Muscle layer of duodenum (tissue), 2 donors: ENCODE results near the gene CMTM8.

Experiments used
- H3K27ac ChIP-seq: one replicate; pipeline ENCODE4 v1.7.0; 2013; ENCODE audit warnings: mild to moderate bottlenecking, low read length
- H3K27me3 ChIP-seq: one replicate; pipeline ENCODE4 v1.7.0; 2013; ENCODE audit warnings: low read depth, mild to moderate bottlenecking, control low read depth, low read length
- H3K36me3 ChIP-seq, 2 donors: one replicate each; pipeline ENCODE4 v1.7.0; 2013; ENCODE audit warnings: low read length in 2 of 2, control low read depth in 1 of 2, mild to moderate bottlenecking in 1 of 2; ENCODE audit not compliant: insufficient read depth in 2 of 2, control insufficient read depth in 1 of 2
- H3K4me1 ChIP-seq, 2 donors: one replicate each; pipeline ENCODE4 v1.7.0; 2013; ENCODE audit warnings: low read length in 2 of 2, mild to moderate bottlenecking in 2 of 2, control low read depth in 1 of 2, moderate library complexity in 1 of 2; ENCODE audit not compliant: insufficient read depth in 2 of 2, control insufficient read depth in 1 of 2
- H3K4me3 ChIP-seq, 2 donors: one replicate each; pipeline ENCODE4 v1.7.0; 2013; ENCODE audit warnings: low read length in 2 of 2, low read depth in 1 of 2, mild to moderate bottlenecking in 1 of 2
- H3K9me3 ChIP-seq, 2 donors: one replicate each; pipeline ENCODE4 v1.7.0; 2013; ENCODE audit warnings: low read length in 2 of 2, control low read depth in 1 of 2, mild to moderate bottlenecking in 1 of 2; ENCODE audit not compliant: control insufficient read depth in 1 of 2
- donor health status: healthy.

CMTM8 gene

GRCh38 chr3:32391643-32392535 is 153.4 kb downstream of the CMTM8 start, which contains the start of gene CMTM7:
Gene CMTM7 (plus strand): TSS chr3:32391853. CDS start chr3:32391907, 54 bp downstream.
- Histone ChIP-seq H3K9me3 (no peaks in the 10 kb centered on the region), H3K4me3 (peak within 1 kb of the TSS; percentile 45 to 78), H3K4me1 (peaks cover 0 to 4% of the 10 kb centered on the region in 2 donors), H3K27me3 (no peaks in the 10 kb centered on the region), H3K36me3 (no peaks in the 10 kb centered on the region), H3K27ac (peak within 1 kb of the TSS; percentile 66)

GRCh38 chr3:32392536-32393302 is 154.2 kb downstream of the CMTM8 start:
- H3K27ac ChIP-seq = peak overlapping the region; percentile 66
- H3K4me3 ChIP-seq = peak overlapping the region; percentile 45 to 78
- peaks cover 0 to 4% of the 10 kb centered on the region in 2 donors for H3K4me1 ChIP-seq
- no peaks in the 10 kb centered on the region for H3K27me3 ChIP-seq
- no peaks in the 10 kb centered on the region for H3K9me3 ChIP-seq
- H3K36me3 ChIP-seq = no peaks in the 10 kb centered on the region

GRCh38 chr3:32395496-32395895 is 157.0 kb downstream of the CMTM8 start:
- peaks cover 0 to 8% of the 10 kb centered on the region in 2 donors for H3K4me1 ChIP-seq
- H3K36me3 ChIP-seq = no peaks in the 10 kb centered on the region
- H3K4me3 ChIP-seq = no peak overlapping the region
- H3K27ac ChIP-seq = no peak overlapping the region
- H3K9me3 ChIP-seq = no peaks in the 10 kb centered on the region
- no peaks in the 10 kb centered on the region for H3K27me3 ChIP-seq

GRCh38 chr3:32397941-32398340 is 159.5 kb downstream of the CMTM8 start:
- no peak overlapping the region for H3K4me3 ChIP-seq
- H3K27ac ChIP-seq = no peak overlapping the region
- H3K36me3 ChIP-seq = no peaks in the 10 kb centered on the region
- no peaks in the 10 kb centered on the region for H3K27me3 ChIP-seq
- H3K9me3 ChIP-seq = no peaks in the 10 kb centered on the region
- peaks cover 7 to 9% of the 10 kb centered on the region in 2 donors for H3K4me1 ChIP-seq

- Histone ChIP-seq H3K36me3 (no peaks in the 10 kb centered on the region), H3K9me3 (no peaks in the 10 kb centered on the region), H3K4me1 (peaks cover 7 to 9% of the 10 kb centered on the region in 2 donors), H3K4me3 (no peak overlapping the region), H3K27ac (no peak overlapping the region), H3K27me3 (no peaks in the 10 kb centered on the region)
Measured at GRCh38 chr3:32398531-32398930, 160.1 kb downstream of the CMTM8 start.

- no peaks in the 10 kb centered on the region for H3K36me3 ChIP-seq
- H3K27ac ChIP-seq = no peak overlapping the region
- no peaks in the 10 kb centered on the region for H3K9me3 ChIP-seq
- H3K4me3 ChIP-seq = no peak overlapping the region
- H3K27me3 ChIP-seq = no peaks in the 10 kb centered on the region
- H3K4me1 ChIP-seq = peaks cover 7 to 9% of the 10 kb centered on the region in 2 donors
Measured at GRCh38 chr3:32399030-32399620, 160.6 kb downstream of the CMTM8 start.

GRCh38 chr3:32401126-32401525 is 162.6 kb downstream of the CMTM8 start:
- no peaks in the 10 kb centered on the region for H3K36me3 ChIP-seq
- peak overlapping the region; percentile 50 to 75 for H3K4me3 ChIP-seq
- peaks cover 7 to 18% of the 10 kb centered on the region in 2 donors for H3K4me1 ChIP-seq
- no peak overlapping the region for H3K27ac ChIP-seq
- no peaks in the 10 kb centered on the region for H3K9me3 ChIP-seq
- H3K27me3 ChIP-seq = no peaks in the 10 kb centered on the region

- Histone ChIP-seq H3K27me3 (no peaks in the 10 kb centered on the region), H3K27ac (peak overlapping the region; percentile 51), H3K36me3 (no peaks in the 10 kb centered on the region), H3K4me1 (peaks cover 7 to 18% of the 10 kb centered on the region in 2 donors), H3K4me3 (peak overlapping the region; percentile 50 to 75), H3K9me3 (no peaks in the 10 kb centered on the region)
Measured at GRCh38 chr3:32401556-32402081, 163.1 kb downstream of the CMTM8 start.

- Histone ChIP-seq H3K27me3 (no peaks in the 10 kb centered on the region), H3K36me3 (no peaks in the 10 kb centered on the region), H3K27ac (no peak overlapping the region), H3K4me3 (no peak overlapping the region), H3K4me1 (peaks cover 7 to 18% of the 10 kb centered on the region in 2 donors), H3K9me3 (no peaks in the 10 kb centered on the region)
Measured at GRCh38 chr3:32403663-32404062, 165.2 kb downstream of the CMTM8 start.

- no peaks in the 10 kb centered on the region for H3K27me3 ChIP-seq
- no peak overlapping the region for H3K27ac ChIP-seq
- H3K36me3 ChIP-seq = no peaks in the 10 kb centered on the region
- H3K9me3 ChIP-seq = no peaks in the 10 kb centered on the region
- no peak overlapping the region for H3K4me3 ChIP-seq
- H3K4me1 ChIP-seq = peaks cover 7 to 14% of the 10 kb centered on the region in 2 donors
Measured at GRCh38 chr3:32404714-32405113, 166.2 kb downstream of the CMTM8 start.

GRCh38 chr3:32405155-32405554 is 166.7 kb downstream of the CMTM8 start:
- Histone ChIP-seq H3K36me3 (no peaks in the 10 kb centered on the region), H3K4me3 (no peak overlapping the region), H3K27me3 (no peaks in the 10 kb centered on the region), H3K9me3 (no peaks in the 10 kb centered on the region), H3K27ac (no peak overlapping the region), H3K4me1 (peaks cover 7 to 14% of the 10 kb centered on the region in 2 donors)
